Heart left ventricle (tissue), 13 donors: Measurements from ENCODE around the gene UNC50.

Experiments
- CTCF ChIP-seq, 12 donors: fragments of 200-600 bp; sonication (generic) in 4 of 12; IDR thresholded peaks; one replicate each; pipeline versions ENCODE4 v1.5.0 to v1.8.0; 2018 to 2022; ENCODE audit warnings: antibody characterized with exemption in 12 of 12, mild to moderate bottlenecking in 5 of 12
- POLR2A ChIP-seq, 2 donors: fragments of 450-650 bp; IDR thresholded peaks; one replicate each; pipeline ENCODE4 v1.6.1; 2017; ENCODE audit warnings: antibody characterized with exemption in 2 of 2, mild to moderate bottlenecking in 2 of 2, moderate library complexity in 2 of 2
- donor health status: ischemic (EF 13 %, LVEDD 7.1; RV severe dilation, severe dysfunction).
- donor health status: DM: no; HTN: yes; CAD: no.
- donor health status: DM: no; HTN: no; CAD: no.
- donor health status: ischemic (EF 25% LVEDD 6.9; RV normal size, moderate dysfunction).
- donor health status: ischemic (EF 25% LVEDD 5.7; RV mildly dilated, moderate dysfunction).
- donor health status: ischemic (EF 35%, LVEDD 5.7; RV mildly dilated, moderate dysfunction).
- donor health status: nonischemic (EF 11% LVEDD 7.7; RV severe dilation, severe dysfunction).
- donor health status: DM: yes; HTN: yes; CAD: no.
- donor health status: PGD.
- donor health status: ischemic (EF 29% LVEDD 5.4; RV normal size, mild dysfunction).
- donor health status: nonischemic (EF 23%, LVEDD 6.1; RV moderate dilation, normal function).

- TF ChIP-seq CTCF (IDR thresholded peaks at IDR 0.05) (no peak), POLR2A (IDR thresholded peaks at IDR 0.05) (no peak)
Observed at GRCh38 chr2:98565941-98566340, 42.4 kb upstream of the UNC50 start.
